Transverse colon (tissue), 4 donors: ENCODE data around the gene MATN3. TPM values are rescaled to one million over a fixed set of nuclear protein-coding genes. Genes with fewer than 3 reads are reported as not detected.

Source experiments
- DNase-seq: peaks from one replicate; pipeline ENCODE4 v3.0.0-alpha.2; 2019
- H3K27ac ChIP-seq, 4 donors: fragments of 200-600 bp; sonication (generic); 2 replicates each; pipeline ENCODE4 v1.5.1; 2016 to 2018; ENCODE audit warnings: inconsistent platforms in 4 of 4
- H3K27me3 ChIP-seq: fragments of 200-600 bp; sonication (generic); 2 replicates; pipeline ENCODE4 v1.5.1; 2017; ENCODE audit warnings: inconsistent platforms
- H3K36me3 ChIP-seq, 4 donors: fragments of 200-600 bp; sonication (generic); 2 replicates each; pipeline ENCODE4 v1.5.1; 2017 to 2019; ENCODE audit warnings: inconsistent platforms in 4 of 4
- H3K4me1 ChIP-seq, 4 donors: fragments of 200-600 bp; sonication (generic); 2 replicates each; pipeline ENCODE4 v1.5.1; 2017 to 2020; ENCODE audit warnings: inconsistent platforms in 4 of 4
- H3K4me3 ChIP-seq, 4 donors: fragments of 200-600 bp; sonication (generic); 1 replicate in 1 of 4; 2 replicates in 3 of 4; pipeline versions ENCODE4 v1.5.1 to v1.6.1; 2017 to 2019; ENCODE audit warnings: inconsistent platforms in 4 of 4
- H3K9me3 ChIP-seq, 2 donors: fragments of 200-600 bp; sonication (generic); 2 replicates each; pipeline ENCODE4 v1.5.1; 2017 to 2019; ENCODE audit warnings: inconsistent platforms in 2 of 2
- CTCF ChIP-seq, 5 experiments: fragments of 200-600 bp in 3 of 5; fragments of 450-650 bp in 2 of 5; sonication (generic) in 3 of 5; IDR thresholded peaks; 1 replicate in 2 of 5; 2 replicates in 3 of 5; pipeline ENCODE4 v1.5.1; 2016 to 2017; ENCODE audit warnings: antibody characterized with exemption in 5 of 5, inconsistent platforms in 3 of 5, mild to moderate bottlenecking in 2 of 5, moderate library complexity in 1 of 5
- EP300 ChIP-seq: sonication (generic); formaldehyde crosslinking; IDR thresholded peaks from one replicate; pipeline ENCODE4 v1.6.1; 2017; ENCODE audit warnings: antibody characterized with exemption, low read depth
- POLR2A ChIP-seq: fragments of 450-650 bp; IDR thresholded peaks from one replicate; pipeline ENCODE4 v1.6.1; 2016; ENCODE audit warnings: antibody characterized with exemption, mild to moderate bottlenecking, moderate library complexity
- POLR2AphosphoS5 ChIP-seq, 3 donors: sonication (generic); formaldehyde crosslinking; IDR thresholded peaks; one replicate each; pipeline ENCODE4 v1.6.1; 2016; ENCODE audit warnings: antibody characterized with exemption in 3 of 3
- WGBS, 2 donors: methylation state at CpG; one replicate each; pipeline ENCODE4 v1.1.5; 2018; ENCODE audit warnings: low coverage in 1 of 2; 5-methylcytosine and 5-hydroxymethylcytosine counted together
- in situ Hi-C, 4 donors: fragments of 200-750 bp; cut with MboI; loops; one replicate each; pipeline versions ENCODE4 v1.15.0 to v1.15.1; 2017; ENCODE audit warnings: low sequenced_read_pairs in 3 of 4, low pct_ligation_motif_present in 1 of 4, low pct_unique_long_range_greater_than_20kb in 1 of 4
- intact Hi-C: fragments of 100-400 bp; cut with DNase I; formaldehyde crosslinking; loops from one replicate; pipeline ENCODE4 v1.15.1; 2023; ENCODE audit warnings: low total_unique reads
- total RNA-seq, 4 donors: library from RNA; depleted of rRNA; stranded (reverse); fragments of >200 nt; gene quantifications; one replicate each; pipeline ENCODE4 v1.1.0, GENCODE V29; 2016

The MATN3 gene
- total RNA-seq, 4 donors from 2014 or later, result 0.16 to 0.27 TPM; not detected in 2

- Histone ChIP-seq H3K27ac (peak overlapping the region; percentile 96 to 99 (median 98)), H3K36me3 (no peaks in the 10 kb centered on the region), H3K9me3 (no peaks in the 10 kb centered on the region), H3K4me3 (peak overlapping the region; percentile 21 to 91 (median 68)), H3K27me3 (peaks cover 4% of the 10 kb centered on the region), H3K4me1 (peaks cover 5 to 40% (median 30%) of the 10 kb centered on the region in 4 donors)
- 1 to 4% methylated on average over 8 to 10 of the region's 10 CpGs for WGBS, 2 donors
- in situ Hi-C loops (no loop called here), intact Hi-C loops (no loop called here)
- TF ChIP-seq CTCF (IDR thresholded peaks at IDR 0.05) (peak in 1 of 5 experiments; percentile 1), EP300 (no peak), POLR2AphosphoS5 (IDR thresholded peaks at IDR 0.05) (no peak), POLR2A (no peak)
- DNase-seq, result no peak
Observed at GRCh38 chr2:20052229-20052851, 39.9 kb upstream of the MATN3 start.

- Histone ChIP-seq H3K36me3 (no peaks in the 10 kb centered on the region), H3K9me3 (no peaks in the 10 kb centered on the region), H3K4me3 (peak within 1 kb of the TSS; percentile 58 to 91 (median 74)), H3K4me1 (peaks cover 5 to 40% (median 30%) of the 10 kb centered on the region in 4 donors), H3K27ac (peak within 1 kb of the TSS; percentile 96 to 99 (median 98)), H3K27me3 (peaks cover 4% of the 10 kb centered on the region)
- peak; percentile 98 for DNase-seq
- intact Hi-C loops, result no loop called here
- peak; percentile 91 for TF ChIP-seq POLR2A
- TF ChIP-seq POLR2AphosphoS5 (IDR thresholded peaks at IDR 0.05), result peak; percentile 96 to 97 (median 97)
- no peak for TF ChIP-seq EP300
- TF ChIP-seq CTCF (IDR thresholded peaks at IDR 0.05), result peak in 4 of 5 experiments; percentile 9 to 68 (median 38)
- WGBS, 2 donors, result 1 to 2% methylated on average over 9 to 45 of the region's 45 CpGs
- in situ Hi-C loops, result no loop called here
Observed at GRCh38 chr2:20051532-20052228, 39.2 kb upstream of the MATN3 start, which contains the start of gene LAPTM4A. TSS of gene LAPTM4A (minus strand) at chr2:20051628. CDS start at chr2:20051520, 108 bp downstream.

- peak; percentile 63 for DNase-seq
- H3K4me1 ChIP-seq, result peaks cover 5 to 40% (median 30%) of the 10 kb centered on the region in 4 donors
- H3K4me3 ChIP-seq, result peak overlapping the region; percentile 58 to 91 (median 74)
- H3K9me3 ChIP-seq, result no peaks in the 10 kb centered on the region
- H3K36me3 ChIP-seq, result no peaks in the 10 kb centered on the region
- 0% methylated on average over 41 of the region's 47 CpGs; no CpG with 5 or more reads in 1 of the 2 donors for WGBS, 2 donors
- in situ Hi-C loops, result no loop called here
- intact Hi-C loops, result no loop called here
- H3K27ac ChIP-seq, result peak overlapping the region; percentile 96 to 99 (median 98)
- TF ChIP-seq POLR2A (no peak), CTCF (IDR thresholded peaks at IDR 0.05) (no peak), EP300 (no peak), POLR2AphosphoS5 (IDR thresholded peaks at IDR 0.05) (no peak)
- H3K27me3 ChIP-seq, result peaks cover 4% of the 10 kb centered on the region
Observed at GRCh38 chr2:20050646-20051531, 38.4 kb upstream of the MATN3 start.
